Astrocyte (in vitro differentiated cells and primary cell): ENCODE data around the gene LRRC19.

Experiments
- CTCF ChIP-seq: IDR thresholded peaks from 2 replicates; pipeline ENCODE4 v1.5.1; 2011; ENCODE audit warnings: low read depth, mild to moderate bottlenecking, inconsistent platforms, low read length, moderate library complexity; ENCODE audit not compliant: insufficient read depth
- EZH2 ChIP-seq: IDR thresholded peaks from 2 replicates; pipeline ENCODE4 v1.6.1; 2012; ENCODE audit warnings: mild to moderate bottlenecking, low read length, inconsistent platforms; ENCODE audit not compliant: insufficient read depth

GRCh38 chr9:26955222-26955903, 50.1 kb downstream of the LRRC19 start:
- TF ChIP-seq CTCF = no peak
- TF ChIP-seq EZH2 = no peak
